A549 (cell line): Measurements from ENCODE around the gene RNF43. TPM values are rescaled to one million over a fixed set of nuclear protein-coding genes. Genes with fewer than 3 reads are reported as not detected.

Experiments
- ATAC-seq, 2 experiments: fragments of 200-7000 bp in 1 of 2; fragments of >200 bp in 1 of 2; cut with Nextera tagmentation in 1 of 2; cut with Tn5 transposase in 1 of 2; 3 replicates each; pipeline versions ENCODE4 v1.8.0 to v1.9.1; 2018 to 2020; ENCODE audit warnings: mild to moderate bottlenecking in 1 of 2, moderate library complexity in 1 of 2
- CTCF ChIA-PET: fragments of 300-600 bp; sonication (Branson Sonifier 250); formaldehyde crosslinking; extraction: SDS; loops from one replicate; lab custom pipeline; 2021; ENCODE audit warnings: antibody characterized with exemption, inconsistent platforms; lab: Yijun Ruan, JAX
- POLR2A ChIA-PET: fragments of 350-600 bp; formaldehyde crosslinking; extraction: SDS; loops from one replicate; lab custom pipeline; 2021; ENCODE audit warnings: antibody characterized with exemption, inconsistent platforms; lab: Yijun Ruan, JAX
- DNase-seq, 2 experiments: peaks; one replicate each; pipeline versions ENCODE4 v3.0.0 to v3.0.0-alpha.2; 2011 to 2016; ENCODE audit warnings: low read depth in 1 of 2, low spot score in 1 of 2
- FAIRE-seq: peaks from 2 replicates; lab custom pipeline; 2011; peaks lifted over from hg19 to GRCh38; lab: Jason Lieb, UNC
- H3K27ac ChIP-seq, 2 experiments: fragments of >200 bp; sonication (Bioruptor Twin); formaldehyde crosslinking; 3 replicates each; pipeline ENCODE4 v1.5.1; 2016 to 2017
- H3K4me1 ChIP-seq: fragments of >200 bp; sonication (Bioruptor Twin); formaldehyde crosslinking; 3 replicates; pipeline ENCODE4 v1.6.1; 2016
- H3K4me2 ChIP-seq: fragments of >200 bp; sonication (Bioruptor Twin); formaldehyde crosslinking; 3 replicates; pipeline ENCODE4 v1.6.1; 2016
- H3K4me3 ChIP-seq: fragments of >200 bp; sonication (Bioruptor Twin); formaldehyde crosslinking; 3 replicates; pipeline ENCODE4 v1.5.1; 2016
- H3K9me3 ChIP-seq: fragments of >200 bp; sonication (Bioruptor Twin); formaldehyde crosslinking; 3 replicates; pipeline ENCODE4 v1.6.1; 2016
- ATOH8 ChIP-seq: fragments of 250-450 bp; sonication (Bioruptor Pico); IDR thresholded peaks from 2 replicates; pipeline ENCODE4 v1.5.0; 2020; ENCODE audit warnings: low read depth, mild to moderate bottlenecking, moderate library complexity
- CBX2 ChIP-seq: fragments of 200-600 bp; sonication (generic); IDR thresholded peaks from 2 replicates; pipeline ENCODE4 v1.6.1; 2016; ENCODE audit warnings: low read depth, mild to moderate bottlenecking, borderline replicate concordance
- CBX8 ChIP-seq: fragments of 200-600 bp; sonication (generic); IDR thresholded peaks from 2 replicates; pipeline ENCODE4 v1.6.1; 2016
- CHD2 ChIP-seq: fragments of 150-350 bp; IDR thresholded peaks from 2 replicates; pipeline ENCODE4 v1.6.1; 2014; ENCODE audit warnings: low read length; ENCODE audit not compliant: partially characterized antibody
- EHF ChIP-seq: fragments of 250-450 bp; sonication (Bioruptor Pico); IDR thresholded peaks from 2 replicates; pipeline ENCODE4 v1.5.0; 2020; ENCODE audit warnings: mild to moderate bottlenecking
- EP300 ChIP-seq, 2 experiments: fragments of >200 bp; sonication (Bioruptor Twin); formaldehyde crosslinking; IDR thresholded peaks; 2 replicates in 1 of 2; 3 replicates in 1 of 2; pipeline ENCODE4 v1.6.1; 2016 to 2017
- FOSB ChIP-seq: fragments of 250-450 bp; sonication (Bioruptor Pico); IDR thresholded peaks from 2 replicates; pipeline ENCODE4 v1.5.0; 2020; ENCODE audit warnings: mild to moderate bottlenecking, moderate library complexity
- HEYL ChIP-seq: fragments of 250-450 bp; sonication (Bioruptor Pico); IDR thresholded peaks from 2 replicates; pipeline ENCODE4 v1.8.0; 2021; ENCODE audit warnings: mild to moderate bottlenecking, moderate library complexity
- HOXA7 ChIP-seq: fragments of 250-450 bp; sonication (Bioruptor Pico); IDR thresholded peaks from 2 replicates; pipeline ENCODE4 v1.5.0; 2020; ENCODE audit warnings: mild to moderate bottlenecking, moderate library complexity
- HOXB5 ChIP-seq: fragments of 250-450 bp; sonication (Bioruptor Pico); IDR thresholded peaks from 2 replicates; pipeline ENCODE4 v1.5.0; 2020; ENCODE audit warnings: mild to moderate bottlenecking, moderate library complexity
- KDM1A ChIP-seq: fragments of 200-600 bp; sonication (generic); IDR thresholded peaks from 2 replicates; pipeline ENCODE4 v1.6.1; 2016; ENCODE audit warnings: low read depth, mild to moderate bottlenecking
- MAZ ChIP-seq: fragments of 150-350 bp; IDR thresholded peaks from 2 replicates; pipeline ENCODE4 v1.6.1; 2014; ENCODE audit warnings: antibody characterized with exemption, low read depth, low read length, borderline replicate concordance
- NR3C1 ChIP-seq: fragments of >200 bp; sonication (Bioruptor Twin); formaldehyde crosslinking; IDR thresholded peaks from 3 replicates; pipeline ENCODE4 v1.6.1; 2017
- PBX3 ChIP-seq: IDR thresholded peaks from 2 replicates; pipeline ENCODE4 v1.6.1; 2012
- PHF8 ChIP-seq: fragments of 200-600 bp; sonication (generic); IDR thresholded peaks from 2 replicates; pipeline ENCODE4 v1.6.1; 2016; ENCODE audit warnings: low read depth, mild to moderate bottlenecking, antibody characterized with exemption, moderate library complexity, borderline replicate concordance
- RCOR1 ChIP-seq: fragments of 150-350 bp; IDR thresholded peaks from 2 replicates; pipeline ENCODE4 v1.6.1; 2014; ENCODE audit warnings: antibody characterized with exemption, low read length, low read depth
- RNF2 ChIP-seq: fragments of 200-600 bp; sonication (generic); IDR thresholded peaks from 2 replicates; pipeline ENCODE4 v1.6.1; 2016; ENCODE audit warnings: low read depth, mild to moderate bottlenecking, antibody characterized with exemption, moderate library complexity, borderline replicate concordance
- SREBF2 ChIP-seq: fragments of 450-650 bp; IDR thresholded peaks from 2 replicates; pipeline ENCODE4 v1.6.1; 2014; ENCODE audit warnings: mild to moderate bottlenecking, moderate library complexity
- TFCP2L1 ChIP-seq: fragments of 250-450 bp; sonication (Bioruptor Pico); IDR thresholded peaks from 2 replicates; pipeline ENCODE4 v1.5.0; 2021; ENCODE audit warnings: mild to moderate bottlenecking
- TP53 ChIP-seq: fragments of 250-450 bp; sonication (Bioruptor Pico); IDR thresholded peaks from 2 replicates; pipeline ENCODE4 v1.5.0; 2021; ENCODE audit warnings: mild to moderate bottlenecking, moderate library complexity
- USF2 ChIP-seq: fragments of 450-650 bp; IDR thresholded peaks from 2 replicates; pipeline ENCODE4 v1.6.1; 2014; ENCODE audit warnings: antibody characterized with exemption
- WGBS: methylation state at CpG from one replicate; pipeline ENCODE4 v1.1.6; 2017; ENCODE audit errors: missing lambda C conversion rate; 5-methylcytosine and 5-hydroxymethylcytosine counted together
- polyA plus RNA-seq, 4 experiments: library from polyadenylated mRNA; depleted of rRNA in 3 of 4; stranded (reverse); fragments of >200 nt; fragmentation: RNase III in 1 of 4; extraction: RNeasy Plus Mini Kit Qiagen cat#74134 plus additional on column Dnase treatment in 1 of 4; gene quantifications; 2 replicates in 3 of 4; 3 replicates in 1 of 4; pipeline ENCODE4 v1.2.3, GENCODE V29; 2011 to 2017

Gene RNF43
- polyA plus RNA-seq, 2 of the 4 experiments (the other 2 are of a cell fraction), result 2.5 to 6.6 TPM

GRCh38 chr17:58427807-58428206, 10.5 kb upstream of the RNF43 start (continued):
- TF ChIP-seq HEYL (CRISPR knock-in tag) (no peak), PHF8 (no peak), TP53 (CRISPR knock-in tag) (no peak)
- TF ChIP-seq, all 56 proteins: peak for 0

GRCh38 chr17:58421711-58422110, 4.4 kb upstream of the RNF43 start:
- Histone ChIP-seq H3K4me1 (peaks cover 7% of the 10 kb centered on the region; the same call in 2 of the 3 replicates), H3K4me3 (no peak overlapping the region), H3K27ac (no peak overlapping the region), H3K4me2 (no peak overlapping the region), H3K9me3 (no peaks in the 10 kb centered on the region)
- TF ChIP-seq USF2 (no peak), SREBF2 (no peak), EP300 (IDR thresholded peaks at IDR 0.05) (no peak), CBX2 (no peak), NR3C1 (no peak), CHD2 (no peak)
- WGBS, result 32% methylated on average over 1 of the region's 1 CpG
- FAIRE-seq (no peak), DNase-seq (no peak), ATAC-seq (no peak)
- CTCF ChIA-PET, result interaction anchor here (0.9 to 9.9 kb wide), 3 partner anchors 25 to 105 kb away, joined by 3 to 232 read pairs (median 4); no protein-coding TSS in a partner anchor
- POLR2A ChIA-PET, result no interaction called here

GRCh38 chr17:58420827-58421226, 3.5 kb upstream of the RNF43 start:
- DNase-seq (no peak), FAIRE-seq (peak; percentile 54), ATAC-seq (no peak)
- H3K4me2 ChIP-seq, result no peak overlapping the region
- ChIA-PET POLR2A (interaction anchor here (0.6 to 1.9 kb wide), 2 partner anchors 69 to 79 kb away, joined by 5 to 17 read pairs; partner anchors contain the start of gene SUPT4H1), CTCF (interaction anchor here (0.6 to 9.9 kb wide), 6 partner anchors 13 to 466 kb away, joined by 3 to 232 read pairs (median 7); partner anchors contain the start of gene SUPT4H1)
- TF ChIP-seq SREBF2 (no peak), HOXA7 (no peak), HOXB5 (CRISPR knock-in tag) (no peak), TFCP2L1 (CRISPR knock-in tag) (no peak), RNF2 (no peak), RCOR1 (no peak), FOSB (CRISPR knock-in tag) (no peak), KDM1A (no peak), CBX8 (no peak), MAZ (no peak), ATOH8 (CRISPR knock-in tag) (no peak), USF2 (no peak), PBX3 (no peak), EHF (no peak), CHD2 (no peak), HEYL (CRISPR knock-in tag) (no peak)
- no peak overlapping the region for H3K27ac ChIP-seq
- no peaks in the 10 kb centered on the region for H3K9me3 ChIP-seq
- no peak overlapping the region for H3K4me3 ChIP-seq
- 29% methylated on average over 2 of the region's 2 CpGs for WGBS
- peaks cover 9% of the 10 kb centered on the region; the same call in 2 of the 3 replicates for H3K4me1 ChIP-seq
